GM12801 (cell line): ENCODE measurements around the gene SIAE.

Experiments
- TF ChIP-seq, protein P1 (sequence below): IDR thresholded peaks from one replicate; pipeline ENCODE4 v1.5.1; 2011; ENCODE audit warnings: control low read depth; ENCODE audit not compliant: insufficient read length; ENCODE audit errors: extremely low read depth

SIAE gene

DNA sequence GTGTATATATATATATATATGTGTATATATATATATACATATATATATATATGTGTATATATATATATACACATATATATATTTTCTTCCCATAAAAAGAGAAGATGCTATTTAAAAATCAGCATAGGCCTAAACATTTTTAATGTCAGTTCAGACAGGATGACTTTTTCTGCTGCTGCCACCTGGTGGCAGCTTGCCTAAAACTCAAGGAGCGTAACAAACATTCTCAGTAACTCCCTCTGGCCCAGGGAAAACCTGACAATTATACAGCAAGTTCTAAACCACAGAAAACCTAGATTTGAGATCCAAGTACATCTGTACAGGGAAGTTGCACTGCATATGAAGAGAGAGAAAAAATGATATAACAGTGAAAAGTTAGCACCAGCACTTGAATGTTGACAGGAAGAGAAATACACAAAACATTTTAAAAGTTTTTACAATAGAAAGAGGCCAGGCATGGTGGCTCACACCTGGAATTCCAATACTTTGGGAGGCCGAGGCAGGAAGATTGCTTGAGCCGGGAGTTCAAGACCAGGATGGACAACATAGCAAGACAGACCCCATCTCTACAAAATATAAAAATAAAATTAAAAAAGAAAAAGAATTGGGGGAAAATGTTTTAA, 87.2 kb downstream of the SIAE start:
- TF ChIP-seq, protein P1, sequence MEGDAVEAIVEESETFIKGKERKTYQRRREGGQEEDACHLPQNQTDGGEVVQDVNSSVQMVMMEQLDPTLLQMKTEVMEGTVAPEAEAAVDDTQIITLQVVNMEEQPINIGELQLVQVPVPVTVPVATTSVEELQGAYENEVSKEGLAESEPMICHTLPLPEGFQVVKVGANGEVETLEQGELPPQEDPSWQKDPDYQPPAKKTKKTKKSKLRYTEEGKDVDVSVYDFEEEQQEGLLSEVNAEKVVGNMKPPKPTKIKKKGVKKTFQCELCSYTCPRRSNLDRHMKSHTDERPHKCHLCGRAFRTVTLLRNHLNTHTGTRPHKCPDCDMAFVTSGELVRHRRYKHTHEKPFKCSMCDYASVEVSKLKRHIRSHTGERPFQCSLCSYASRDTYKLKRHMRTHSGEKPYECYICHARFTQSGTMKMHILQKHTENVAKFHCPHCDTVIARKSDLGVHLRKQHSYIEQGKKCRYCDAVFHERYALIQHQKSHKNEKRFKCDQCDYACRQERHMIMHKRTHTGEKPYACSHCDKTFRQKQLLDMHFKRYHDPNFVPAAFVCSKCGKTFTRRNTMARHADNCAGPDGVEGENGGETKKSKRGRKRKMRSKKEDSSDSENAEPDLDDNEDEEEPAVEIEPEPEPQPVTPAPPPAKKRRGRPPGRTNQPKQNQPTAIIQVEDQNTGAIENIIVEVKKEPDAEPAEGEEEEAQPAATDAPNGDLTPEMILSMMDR, result no peak

DNA sequence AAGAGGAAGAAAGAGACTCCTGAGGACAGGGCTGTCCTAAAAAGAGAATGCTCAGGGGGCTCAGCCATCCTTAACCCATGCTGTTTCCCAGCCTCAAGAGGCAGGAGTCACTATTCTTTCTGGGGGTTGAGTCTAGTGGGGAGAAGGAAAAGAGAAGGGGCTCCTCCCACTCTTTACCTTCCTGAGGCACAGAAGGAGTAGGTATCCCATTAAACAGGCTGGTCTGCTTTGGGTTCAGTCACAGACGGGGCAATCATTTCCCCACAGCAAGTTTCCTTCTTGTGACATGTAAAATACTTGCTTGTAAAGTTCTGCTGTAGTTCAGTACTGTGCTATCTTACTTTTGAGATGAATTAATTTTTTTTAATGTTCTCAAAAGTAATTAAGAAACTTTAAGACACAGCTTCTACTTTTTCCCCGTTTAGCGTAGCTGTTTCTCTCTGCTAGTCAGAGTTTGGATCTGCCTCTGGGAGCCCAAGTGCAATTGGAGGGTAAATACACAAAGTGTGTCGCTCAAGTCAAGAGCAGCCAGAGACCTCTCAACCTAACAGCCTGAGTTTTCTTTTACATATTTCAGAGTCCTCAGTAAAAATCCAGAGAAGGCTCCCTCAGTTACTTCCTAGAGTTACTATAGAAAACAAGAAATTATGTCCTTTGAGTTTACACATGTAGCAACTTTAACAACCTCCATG, 88.7 kb downstream of the SIAE start:
- TF ChIP-seq, protein P1, result no peak

DNA sequence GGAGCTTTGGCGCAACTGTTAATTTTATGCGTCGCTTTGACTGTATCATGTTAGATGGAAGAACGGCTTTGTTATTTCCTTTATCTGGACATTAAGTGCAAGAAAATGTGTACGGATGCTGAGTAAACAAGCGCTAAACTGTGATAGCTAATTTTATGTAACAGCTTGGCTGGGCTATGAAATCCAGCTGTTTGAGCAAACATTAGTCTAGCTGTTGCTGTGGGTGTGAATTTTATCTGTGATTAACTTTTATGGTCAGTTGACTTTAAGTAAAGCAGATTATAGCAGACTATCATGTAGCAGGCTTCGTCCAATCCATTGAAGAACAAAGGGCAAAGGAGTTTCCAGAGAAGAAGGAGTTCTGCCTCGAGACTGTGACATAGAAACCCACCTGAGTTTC, 89.8 kb downstream of the SIAE start:
- TF ChIP-seq, protein P1, result no peak
